Mesodermal cell (in vitro differentiated cells): ENCODE measurements around the gene THRB.
"Not testable (repeated sequence)": the region's sequence is repeated elsewhere in the genome, so short reads cannot be mapped to it uniquely, and the experiment has no call there.

Experiments used
- H3K27ac ChIP-seq: 2 replicates; pipeline ENCODE4 v1.7.0; 2013; ENCODE audit warnings: mild to moderate bottlenecking, low read depth, low read length, moderate library complexity; ENCODE audit not compliant: severe bottlenecking
- H3K36me3 ChIP-seq: 2 replicates; pipeline ENCODE4 v1.7.1; 2013; ENCODE audit warnings: mild to moderate bottlenecking, low read length, moderate library complexity; ENCODE audit not compliant: control insufficient read depth, insufficient read depth
- H3K4me1 ChIP-seq: one replicate; pipeline ENCODE4 v1.7.1; 2013; ENCODE audit warnings: mild to moderate bottlenecking, low read length; ENCODE audit not compliant: insufficient read depth, control insufficient read depth, poor library complexity, severe bottlenecking
- H3K4me3 ChIP-seq: 2 replicates; pipeline ENCODE4 v1.7.0; 2013; ENCODE audit warnings: low read length, control low read depth, mild to moderate bottlenecking; ENCODE audit not compliant: insufficient read depth, poor library complexity, severe bottlenecking; ENCODE audit errors: extremely low read depth
- H3K9me3 ChIP-seq: 2 replicates; pipeline ENCODE4 v1.7.1; 2013; ENCODE audit warnings: mild to moderate bottlenecking, low read length, moderate library complexity; ENCODE audit not compliant: control insufficient read depth
- WGBS, 2 experiments: methylation state at CpG; one replicate each; pipeline ENCODE4 v1.1.5; 2013; ENCODE audit warnings: missing lambda C conversion rate in 2 of 2; ENCODE audit not compliant: insufficient coverage in 2 of 2; 5-methylcytosine and 5-hydroxymethylcytosine counted together

Gene THRB

DNA sequence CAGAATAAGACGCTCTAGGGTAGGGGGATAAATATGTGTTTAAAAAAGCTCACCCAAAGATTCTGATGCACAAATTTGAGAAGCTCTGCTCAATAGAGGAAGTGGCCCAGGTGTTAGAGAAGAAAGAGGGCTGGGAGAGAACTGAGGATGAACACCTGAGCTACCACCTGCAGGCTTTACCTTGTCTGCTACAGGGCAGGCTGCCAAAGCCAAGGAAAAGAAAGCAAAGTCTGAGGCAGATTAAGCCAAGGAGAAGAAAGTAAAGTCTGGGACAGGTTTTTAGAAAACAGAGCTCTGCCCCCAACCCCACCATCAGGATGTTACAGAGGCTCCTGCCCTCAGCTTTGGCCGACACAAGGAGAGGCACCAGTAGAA lies 92.9 kb downstream of the THRB start:
- H3K36me3 ChIP-seq = no peaks in the 10 kb centered on the region
- no peaks in the 10 kb centered on the region for H3K9me3 ChIP-seq
- WGBS, 2 experiments = 100% methylated on average over 1 of the region's 2 CpGs; no CpG with 5 or more reads in 1 of the 2 experiments
- H3K4me3 ChIP-seq = no peak overlapping the region
- no peak overlapping the region for H3K27ac ChIP-seq
- H3K4me1 ChIP-seq = no peaks in the 10 kb centered on the region

DNA sequence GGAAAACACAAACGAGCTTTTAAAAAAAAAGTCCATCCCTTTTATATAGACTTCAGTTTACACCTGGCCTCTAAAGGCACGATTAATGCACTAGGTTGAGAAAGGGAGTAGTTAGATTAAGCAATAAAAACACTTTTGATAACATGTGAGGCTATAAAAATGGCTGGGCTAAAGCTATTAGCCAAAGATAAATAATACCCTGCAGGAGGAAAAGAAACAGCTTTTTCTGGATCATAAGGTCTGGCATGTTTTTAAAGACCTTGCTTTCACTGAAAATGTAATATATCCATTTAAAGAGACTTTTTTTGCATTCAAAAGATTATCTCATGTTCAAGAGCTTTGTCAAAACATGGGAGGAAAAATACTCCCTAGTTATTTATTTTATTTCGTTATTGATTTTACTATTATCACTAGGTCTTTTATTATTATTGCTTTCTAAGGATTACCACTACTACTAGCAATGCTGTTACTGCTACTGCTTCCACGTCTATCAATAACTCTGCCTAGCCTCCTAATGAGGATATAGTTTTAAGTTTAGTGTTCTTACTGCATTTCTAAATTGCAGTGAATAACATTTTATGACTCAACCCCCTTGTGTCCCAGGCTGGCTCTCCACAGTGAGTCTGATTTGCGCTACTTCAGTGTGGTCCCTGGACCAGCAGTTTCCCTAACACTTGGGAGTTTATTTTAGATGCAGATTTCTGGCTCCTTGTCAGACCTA lies 93.4 kb downstream of the THRB start:
- no peak overlapping the region for H3K27ac ChIP-seq
- WGBS, 2 experiments = no CpG with 5 or more reads among the region's 5 CpGs
- H3K4me1 ChIP-seq = no peaks in the 10 kb centered on the region
- H3K9me3 ChIP-seq = no peaks in the 10 kb centered on the region
- H3K36me3 ChIP-seq = no peaks in the 10 kb centered on the region
- H3K4me3 ChIP-seq = no peak overlapping the region

DNA sequence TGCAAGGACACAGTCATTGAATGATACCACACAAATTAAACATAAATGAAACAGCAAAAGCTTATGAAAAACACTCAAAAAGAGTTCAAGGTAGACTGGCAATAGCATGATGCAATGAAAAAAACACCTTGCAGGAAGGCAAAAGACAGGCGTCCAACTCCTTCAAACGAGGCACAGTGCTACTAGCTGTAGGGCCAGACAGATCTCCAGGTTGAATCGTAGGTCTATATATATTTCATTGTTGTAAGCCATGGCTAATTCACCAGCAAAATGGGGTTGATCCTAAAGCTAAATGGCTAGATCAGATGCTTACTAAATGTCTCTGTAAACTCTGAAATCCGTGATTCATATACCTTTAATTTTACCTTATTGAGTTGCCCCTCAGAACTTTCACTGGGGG lies 94.2 kb downstream of the THRB start:
- 91 to 100% methylated on average over 3 to 4 of the region's 4 CpGs for WGBS, 2 experiments
- no peaks in the 10 kb centered on the region for H3K4me1 ChIP-seq
- H3K27ac ChIP-seq = no peak overlapping the region
- no peak overlapping the region for H3K4me3 ChIP-seq
- H3K9me3 ChIP-seq = no peaks in the 10 kb centered on the region
- no peaks in the 10 kb centered on the region for H3K36me3 ChIP-seq

DNA sequence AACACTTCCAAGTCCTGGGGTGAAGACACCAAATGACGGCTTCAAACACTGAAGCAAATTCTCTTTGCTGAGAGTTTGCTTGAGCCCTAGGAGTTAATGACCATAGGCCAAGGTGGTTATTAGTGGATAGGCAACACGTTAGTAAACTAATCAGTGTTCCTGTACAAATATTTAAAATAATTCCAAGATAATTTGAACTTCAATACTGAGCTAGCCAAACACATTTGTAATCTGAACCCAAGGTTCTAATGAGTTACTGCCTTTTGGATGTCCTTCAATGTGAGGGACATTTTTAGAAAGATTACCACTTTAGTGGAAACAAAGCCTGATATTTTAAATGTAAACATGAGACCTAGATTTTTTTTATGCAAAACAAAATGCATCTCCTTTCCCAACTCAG lies 94.6 kb downstream of the THRB start:
- no peak overlapping the region for H3K4me3 ChIP-seq
- no peaks in the 10 kb centered on the region for H3K4me1 ChIP-seq
- 100% methylated on average over 2 of the region's 2 CpGs; no CpG with 5 or more reads in 1 of the 2 experiments for WGBS, 2 experiments
- no peaks in the 10 kb centered on the region for H3K36me3 ChIP-seq
- H3K27ac ChIP-seq = no peak overlapping the region
- no peaks in the 10 kb centered on the region for H3K9me3 ChIP-seq

DNA sequence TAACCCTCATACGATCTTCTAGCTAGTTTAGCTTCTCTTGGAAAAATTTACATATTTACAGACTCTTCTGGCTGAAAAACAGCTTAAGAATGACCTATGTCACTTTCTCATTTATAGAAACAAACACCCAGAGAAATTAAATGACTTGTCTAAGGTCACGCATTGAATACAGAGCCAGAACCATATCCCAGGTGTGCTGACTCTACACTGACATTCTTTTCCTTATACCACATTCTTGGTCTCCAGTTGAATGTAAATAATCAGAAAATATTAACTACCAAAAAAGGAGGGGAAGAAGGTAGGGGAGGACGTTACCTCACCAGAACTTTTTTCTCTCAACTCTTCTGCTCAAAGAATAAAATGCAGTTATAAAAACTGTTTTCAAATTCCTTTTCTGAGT lies 95.0 kb downstream of the THRB start:
- WGBS, 2 experiments = 91 to 92% methylated on average over 1 to 2 of the region's 3 CpGs
- no peak overlapping the region for H3K4me3 ChIP-seq
- H3K4me1 ChIP-seq = no peaks in the 10 kb centered on the region
- H3K9me3 ChIP-seq = no peaks in the 10 kb centered on the region
- H3K27ac ChIP-seq = no peak overlapping the region
- no peaks in the 10 kb centered on the region for H3K36me3 ChIP-seq

DNA sequence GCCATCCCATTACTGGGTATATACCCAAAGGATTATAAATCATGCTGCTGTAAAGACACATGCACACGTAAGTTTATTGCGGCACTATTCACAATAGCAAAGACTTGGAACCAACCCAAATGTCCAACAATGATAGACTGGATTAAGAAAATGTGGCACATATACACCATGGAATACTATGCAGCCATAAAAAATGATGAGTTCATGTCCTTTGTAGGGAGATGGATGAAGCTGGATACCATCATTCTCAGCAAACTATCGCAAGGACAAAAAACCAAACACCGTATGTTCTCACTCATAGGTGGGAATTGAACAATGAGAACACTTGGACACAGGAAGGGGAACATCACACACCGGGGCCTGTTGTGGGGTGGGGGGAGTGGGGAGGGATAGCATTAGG lies 95.9 kb downstream of the THRB start:
- no CpG with 5 or more reads among the region's 5 CpGs for WGBS, 2 experiments
- H3K27ac ChIP-seq, H3K4me1 ChIP-seq, H3K36me3 ChIP-seq, H3K9me3 ChIP-seq, H3K4me3 ChIP-seq: not testable (repeated sequence)

DNA sequence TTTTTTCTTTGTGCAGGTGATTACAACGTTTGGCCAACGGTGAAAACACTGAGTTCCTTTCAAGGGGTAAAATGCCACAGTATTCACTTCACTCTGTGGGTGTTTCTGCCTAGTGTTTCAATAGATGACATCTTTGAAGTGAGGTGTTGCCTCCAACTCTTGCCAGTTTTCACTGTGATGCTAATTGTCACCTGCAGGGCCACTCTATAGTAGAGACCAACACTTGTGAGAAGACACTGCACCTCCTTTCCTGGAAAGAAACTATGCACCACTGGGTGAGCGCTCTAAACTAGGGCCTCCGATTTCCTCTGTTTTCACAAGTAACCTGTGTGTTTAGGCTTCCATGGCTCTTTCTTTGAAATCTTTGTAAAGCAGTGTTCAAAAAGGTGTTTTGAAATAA lies 98.3 kb downstream of the THRB start:
- WGBS, 2 experiments = 0% methylated on average over 1 to 2 of the region's 4 CpGs
- Histone ChIP-seq H3K9me3 (no peaks in the 10 kb centered on the region), H3K4me3 (no peak overlapping the region), H3K4me1 (no peaks in the 10 kb centered on the region), H3K36me3 (no peaks in the 10 kb centered on the region), H3K27ac (no peak overlapping the region)

DNA sequence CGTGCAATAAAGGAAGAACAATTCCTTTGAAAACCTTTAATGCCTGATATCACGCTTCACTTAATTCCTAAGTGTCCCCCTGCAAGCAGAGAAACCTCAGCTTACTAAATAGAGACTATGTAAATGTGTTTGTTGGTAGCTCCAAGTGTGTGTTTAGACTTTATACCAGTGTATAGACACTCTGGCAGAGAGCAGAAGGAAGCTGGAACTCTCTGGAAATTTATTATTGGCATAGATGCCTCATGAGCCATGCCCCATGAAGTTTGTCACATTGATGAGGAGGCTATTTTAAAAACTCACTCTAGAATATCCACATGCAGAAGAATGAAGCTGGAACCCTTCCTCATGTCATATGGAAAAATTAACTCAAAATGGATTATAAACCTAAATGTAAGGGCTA lies 99.9 kb downstream of the THRB start:
- Histone ChIP-seq H3K36me3 (no peaks in the 10 kb centered on the region), H3K9me3 (no peaks in the 10 kb centered on the region), H3K4me1 (no peaks in the 10 kb centered on the region), H3K4me3 (no peak overlapping the region), H3K27ac (no peak overlapping the region)
- no CpG with 5 or more reads among the region's 2 CpGs for WGBS, 2 experiments

DNA sequence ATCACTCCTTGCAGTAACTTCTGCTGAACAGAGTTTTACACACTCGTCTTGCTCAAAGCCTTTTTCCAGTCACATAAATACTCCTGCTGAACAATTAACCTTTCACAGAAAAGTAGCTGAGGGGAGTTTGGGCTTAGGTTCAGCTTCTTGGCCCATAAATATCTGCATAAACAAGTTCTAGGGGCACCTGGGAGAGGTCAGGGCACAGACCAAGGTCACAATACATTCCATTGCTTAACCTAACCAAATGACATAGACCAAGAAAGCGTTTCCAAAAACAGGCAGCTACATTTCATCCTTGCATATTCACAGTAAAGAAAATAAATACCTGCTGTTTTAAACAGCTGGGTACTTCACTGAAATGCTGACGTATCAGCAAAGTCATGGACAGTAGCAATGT lies 101.3 kb downstream of the THRB start:
- H3K36me3 ChIP-seq = no peaks in the 10 kb centered on the region
- H3K27ac ChIP-seq = no peak overlapping the region
- no peak overlapping the region for H3K4me3 ChIP-seq
- 40 to 67% methylated on average over 1 of the region's 3 CpGs for WGBS, 2 experiments
- H3K9me3 ChIP-seq = no peaks in the 10 kb centered on the region
- H3K4me1 ChIP-seq = no peaks in the 10 kb centered on the region

DNA sequence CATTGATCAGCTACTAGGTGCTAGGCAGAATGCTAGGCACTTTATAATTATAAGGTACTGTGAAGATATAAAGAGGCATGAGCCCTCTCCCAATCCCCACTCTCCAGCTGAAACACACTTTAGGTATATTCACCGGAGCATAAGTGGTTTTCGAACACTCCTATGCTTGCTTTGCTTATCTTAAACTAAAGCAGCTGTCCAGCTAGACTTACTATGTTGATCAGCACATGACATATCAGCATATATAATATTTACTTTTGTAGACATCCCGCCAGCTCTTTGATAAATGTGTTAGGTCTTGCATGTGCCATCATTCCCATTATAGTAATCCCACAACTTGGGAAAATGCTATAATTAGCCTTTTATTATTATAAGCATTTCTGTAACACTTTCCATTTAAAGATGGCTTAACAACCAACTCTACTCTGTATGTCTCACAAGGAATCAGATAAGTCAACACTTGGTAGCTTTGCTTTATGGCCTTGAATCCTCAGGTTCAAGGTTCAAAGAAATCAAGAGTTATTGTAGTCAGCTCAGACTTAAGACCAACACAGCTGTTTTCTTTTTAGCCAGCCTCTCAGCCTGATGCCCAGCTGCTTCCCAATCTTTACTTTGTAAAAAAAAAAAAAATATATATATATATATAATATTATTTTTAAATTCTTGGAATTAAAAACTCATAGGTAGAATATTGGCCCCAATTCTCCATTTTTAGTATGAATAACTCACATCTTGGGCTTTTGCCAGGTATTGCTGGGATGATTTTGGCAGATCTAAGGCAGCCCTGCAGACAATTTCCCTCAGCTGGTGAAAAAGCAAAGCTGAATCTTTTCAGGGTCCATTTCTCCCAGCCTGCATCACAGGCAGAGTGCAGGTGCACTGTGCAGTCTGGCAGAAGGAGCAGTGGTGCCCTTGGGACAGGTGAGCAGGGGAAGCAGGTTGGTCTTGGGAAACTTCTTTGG lies 104.2 kb downstream of the THRB start:
- Histone ChIP-seq H3K36me3 (no peaks in the 10 kb centered on the region), H3K4me1 (no peaks in the 10 kb centered on the region), H3K9me3 (no peaks in the 10 kb centered on the region), H3K4me3 (no peak overlapping the region), H3K27ac (no peak overlapping the region)
- 100% methylated on average over 2 of the region's 3 CpGs for WGBS, 2 experiments
